Measurements from ENCODE around the gene MFAP4. TPM values are rescaled to one million over a fixed set of nuclear protein-coding genes. Genes with fewer than 3 reads are reported as not detected.

MFAP4 gene
- total RNA-seq, 3 donors from 2014 or later: 45.5 to 186 (median 116) TPM

- no peak overlapping the region for H3K27ac ChIP-seq
- TF ChIP-seq CTCF (IDR thresholded peaks at IDR 0.05): no peak
- no peak for TF ChIP-seq POLR2A (IDR thresholded peaks at IDR 0.05)
- no peak for TF ChIP-seq POLR2AphosphoS5 (IDR thresholded peaks at IDR 0.05)
- DNase-seq (ENCODE audit: low spot score in 2 of 2): no peak
- intact Hi-C loops (cut with DNase I; ENCODE audit: low total_unique reads): loop anchor here (10.0 kb wide), 1 partner anchor 289 kb away; no protein-coding TSS in a partner anchor
- no peaks in the 10 kb centered on the region for H3K27me3 ChIP-seq
- no peak overlapping the region for H3K4me3 ChIP-seq
- H3K36me3 ChIP-seq: no peaks in the 10 kb centered on the region
- peaks cover 0 to 10% of the 10 kb centered on the region in 2 donors for H3K4me1 ChIP-seq
- no peaks in the 10 kb centered on the region for H3K9me3 ChIP-seq
Observed at GRCh38 chr17:19365833-19366636, 21.0 kb downstream of the MFAP4 start.

- no peak for TF ChIP-seq POLR2A (IDR thresholded peaks at IDR 0.05)
- no peak for TF ChIP-seq POLR2AphosphoS5 (IDR thresholded peaks at IDR 0.05)
- TF ChIP-seq CTCF (IDR thresholded peaks at IDR 0.05): no peak
- Histone ChIP-seq H3K36me3 (no peaks in the 10 kb centered on the region), H3K4me1 (peaks cover 0 to 10% of the 10 kb centered on the region in 2 donors), H3K9me3 (no peaks in the 10 kb centered on the region), H3K4me3 (no peak overlapping the region), H3K27ac (no peak overlapping the region), H3K27me3 (no peaks in the 10 kb centered on the region)
- DNase-seq (ENCODE audit: low spot score in 2 of 2): no peak
- intact Hi-C loops (cut with DNase I; ENCODE audit: low total_unique reads): loop anchor here (10.0 kb wide), 1 partner anchor 289 kb away; no protein-coding TSS in a partner anchor
Observed at GRCh38 chr17:19365499-19365817, 21.5 kb downstream of the MFAP4 start.

- peaks cover 0 to 10% of the 10 kb centered on the region in 2 donors for H3K4me1 ChIP-seq
- H3K27ac ChIP-seq: peak overlapping the region in 1 of 2 donors; percentile 30
- no peaks in the 10 kb centered on the region for H3K36me3 ChIP-seq
- intact Hi-C loops (cut with DNase I; ENCODE audit: low total_unique reads): loop anchor here (5.0 to 10.0 kb wide), 2 partner anchors 82 to 290 kb away; no protein-coding TSS in a partner anchor
- peak in 1 of 2 donors; percentile 67 for DNase-seq (ENCODE audit: low spot score in 2 of 2)
- TF ChIP-seq CTCF (IDR thresholded peaks at IDR 0.05) (no peak), POLR2A (IDR thresholded peaks at IDR 0.05) (no peak), POLR2AphosphoS5 (IDR thresholded peaks at IDR 0.05) (no peak)
- H3K9me3 ChIP-seq: no peaks in the 10 kb centered on the region
- no peak overlapping the region for H3K4me3 ChIP-seq
- H3K27me3 ChIP-seq: no peaks in the 10 kb centered on the region
Observed at GRCh38 chr17:19364699-19365498, 22.1 kb downstream of the MFAP4 start.

GRCh38 chr17:19363460-19364035, 23.4 kb downstream of the MFAP4 start:
- H3K9me3 ChIP-seq: no peaks in the 10 kb centered on the region

More at GRCh38 chr17:19363460-19364035, 23.4 kb downstream of the MFAP4 start:
- TF ChIP-seq POLR2A (IDR thresholded peaks at IDR 0.05) (no peak), POLR2AphosphoS5 (IDR thresholded peaks at IDR 0.05) (no peak), CTCF (IDR thresholded peaks at IDR 0.05) (no peak)
- no peaks in the 10 kb centered on the region for H3K36me3 ChIP-seq
- peak overlapping the region in 1 of 2 donors; percentile 92 for H3K27ac ChIP-seq
- no peaks in the 10 kb centered on the region for H3K27me3 ChIP-seq
- no peak for DNase-seq (ENCODE audit: low spot score in 2 of 2)
- no peak overlapping the region for H3K4me3 ChIP-seq
- intact Hi-C loops (cut with DNase I; ENCODE audit: low total_unique reads): loop anchor here (5.0 to 10.0 kb wide), 2 partner anchors 84 to 291 kb away; no protein-coding TSS in a partner anchor
- H3K4me1 ChIP-seq: peaks cover 0 to 10% of the 10 kb centered on the region in 2 donors
